SK-MEL-5 (cell line): ENCODE results near the gene CLC. TPM values are rescaled to one million over a fixed set of nuclear protein-coding genes. Genes with fewer than 3 reads are reported as not detected.
"Not testable (repeated sequence)": the region's sequence is repeated elsewhere in the genome, so short reads cannot be mapped to it uniquely, and the experiment has no call there.

Experiments
- DNase-seq: peaks from one replicate; pipeline ENCODE4 v3.0.0-alpha.2; 2016; ENCODE audit warnings: low read depth, low spot score
- in situ Hi-C: cut with HindIII; loops from 2 replicates; pipeline ENCODE4 v1.10.0; 2016; ENCODE audit warnings: low sequenced_read_pairs, high pct_unique_total_duplicates, low pct_unique_long_range_greater_than_20kb
- total RNA-seq: library from RNA; depleted of rRNA; stranded (reverse); fragments of >200 nt; shearing (Covaris generic); gene quantifications from 2 replicates; pipeline ENCODE4 v1.2.3, GENCODE V29; 2014

Gene CLC
- total RNA-seq, 1 experiment from 2014 or later = not detected

DNA sequence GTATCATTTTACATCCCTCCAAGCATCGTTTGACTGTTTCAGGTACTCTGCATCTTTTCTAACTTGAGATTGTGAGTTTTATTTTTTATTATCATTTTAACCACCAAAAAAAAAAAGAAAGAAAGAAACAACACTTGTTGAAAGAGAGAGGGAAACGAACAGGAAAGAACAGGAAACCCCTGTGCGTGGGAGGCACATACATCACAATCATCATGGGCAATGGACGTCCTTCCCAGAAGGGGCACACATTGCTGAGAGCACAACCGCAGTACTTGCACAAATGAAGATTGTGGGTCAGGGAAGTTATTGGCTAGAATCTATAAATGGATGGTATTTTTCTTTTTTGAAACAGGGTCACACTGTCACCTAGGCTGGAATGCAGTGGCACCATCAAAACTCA, 1.7 kb downstream of the CLC start:
- in situ Hi-C loops = no loop called here
- DNase-seq = no peak

DNA sequence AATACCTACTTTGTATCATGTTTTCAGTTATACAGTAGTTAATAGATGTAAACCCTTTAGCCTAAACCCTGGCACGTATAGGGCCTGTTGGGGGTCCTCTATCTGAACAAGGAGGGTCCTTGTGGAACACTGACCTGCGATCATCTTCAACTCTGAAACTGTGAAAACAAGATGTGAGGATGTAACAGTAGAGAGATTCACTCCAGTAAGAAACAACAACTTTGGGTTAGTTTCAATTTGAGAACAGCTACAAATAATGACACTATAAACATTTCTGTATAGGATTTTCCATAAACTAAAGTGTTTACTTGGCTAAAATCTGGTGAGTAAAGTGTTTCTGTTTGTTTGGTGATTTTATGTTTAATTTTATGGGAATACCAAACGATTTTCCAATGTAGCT, 2.1 kb downstream of the CLC start:
- no peak for DNase-seq
- in situ Hi-C loops = no loop called here

GRCh38 chr19:39733841-39734240, 4.0 kb downstream of the CLC start:
- in situ Hi-C loops = no loop called here
- DNase-seq = no peak

DNA sequence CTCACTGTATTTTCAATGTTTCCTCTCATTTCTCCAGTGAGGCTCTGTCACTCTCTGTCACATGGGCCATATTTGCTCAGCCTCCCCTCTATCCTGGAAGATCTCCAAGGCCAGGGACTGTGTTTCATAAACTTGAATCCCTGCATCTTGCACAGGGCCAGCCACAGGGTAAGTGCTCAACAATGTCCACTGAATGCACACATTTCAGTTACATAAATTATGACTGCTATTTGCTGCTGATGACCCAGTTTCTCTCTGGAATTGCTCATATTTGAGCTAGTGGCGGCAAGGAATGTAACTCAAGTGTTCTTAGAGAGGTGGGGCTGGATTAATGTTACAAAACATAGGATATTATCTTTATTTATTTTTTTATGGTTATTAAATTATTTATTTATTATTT, 6.1 kb downstream of the CLC start:
- DNase-seq = no peak
- in situ Hi-C loops = no loop called here

- in situ Hi-C loops = no loop called here
- no peak for DNase-seq
Observed at GRCh38 chr19:39729594-39729993, 8.2 kb downstream of the CLC start.

GRCh38 chr19:39728040-39728439, 9.8 kb downstream of the CLC start:
- DNase-seq = no peak
- in situ Hi-C loops = no loop called here

GRCh38 chr19:39727070-39727800, 10.6 kb downstream of the CLC start:
- no peak for DNase-seq
- in situ Hi-C loops = no loop called here

DNA sequence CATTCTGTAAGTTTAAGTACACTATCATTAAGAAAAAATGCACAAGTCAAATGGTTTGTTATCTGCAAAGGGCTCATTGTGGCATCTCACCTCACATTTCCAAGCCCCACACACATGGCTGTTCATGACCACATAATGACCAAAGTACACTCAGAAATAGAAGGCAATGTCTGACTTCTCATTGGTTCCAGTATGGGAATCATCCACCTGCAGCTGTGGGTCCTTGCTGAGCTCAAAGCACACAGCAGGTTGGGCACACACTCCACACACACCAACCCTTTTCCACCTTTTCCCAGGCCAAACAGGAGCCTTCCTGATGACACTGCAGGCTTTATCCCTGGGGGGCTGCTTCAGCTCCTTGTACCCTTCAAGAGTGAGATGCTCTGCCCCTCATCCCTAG, 11.8 kb downstream of the CLC start:
- in situ Hi-C loops = no loop called here
- no peak for DNase-seq

DNA sequence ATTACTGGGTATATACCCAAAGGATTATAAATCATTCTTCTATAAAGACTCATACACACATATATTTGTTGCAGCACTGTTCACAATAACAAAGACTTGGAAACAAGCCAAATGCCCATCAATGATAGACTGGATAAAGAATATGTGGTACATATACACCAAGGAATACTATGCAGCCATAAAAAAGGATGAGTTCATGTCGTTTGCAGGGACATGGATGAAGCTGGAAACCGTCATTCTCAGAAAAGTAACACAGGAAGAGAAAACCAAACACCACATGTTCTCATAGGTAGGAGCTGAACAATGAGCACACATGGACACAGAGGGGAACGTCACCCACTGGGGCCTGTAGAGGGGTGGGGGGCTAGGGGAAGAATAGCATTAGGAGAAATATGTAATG, 17.7 kb downstream of the CLC start:
- in situ Hi-C loops = not testable (repeated sequence)

GRCh38 chr19:39710333-39710890, 27.4 kb downstream of the CLC start:
- in situ Hi-C loops = no loop called here

More for the DNA sequence above, 17.7 kb downstream of the CLC start:
- DNase-seq = not testable (repeated sequence)

GRCh38 chr19:39709026-39709872, 28.6 kb downstream of the CLC start:
- no peak for DNase-seq
- in situ Hi-C loops = no loop called here

More at GRCh38 chr19:39710333-39710890, 27.4 kb downstream of the CLC start:
- DNase-seq = no peak

- in situ Hi-C loops = no loop called here
- DNase-seq = no peak
Observed at GRCh38 chr19:39708594-39708993, 29.2 kb downstream of the CLC start.

DNA sequence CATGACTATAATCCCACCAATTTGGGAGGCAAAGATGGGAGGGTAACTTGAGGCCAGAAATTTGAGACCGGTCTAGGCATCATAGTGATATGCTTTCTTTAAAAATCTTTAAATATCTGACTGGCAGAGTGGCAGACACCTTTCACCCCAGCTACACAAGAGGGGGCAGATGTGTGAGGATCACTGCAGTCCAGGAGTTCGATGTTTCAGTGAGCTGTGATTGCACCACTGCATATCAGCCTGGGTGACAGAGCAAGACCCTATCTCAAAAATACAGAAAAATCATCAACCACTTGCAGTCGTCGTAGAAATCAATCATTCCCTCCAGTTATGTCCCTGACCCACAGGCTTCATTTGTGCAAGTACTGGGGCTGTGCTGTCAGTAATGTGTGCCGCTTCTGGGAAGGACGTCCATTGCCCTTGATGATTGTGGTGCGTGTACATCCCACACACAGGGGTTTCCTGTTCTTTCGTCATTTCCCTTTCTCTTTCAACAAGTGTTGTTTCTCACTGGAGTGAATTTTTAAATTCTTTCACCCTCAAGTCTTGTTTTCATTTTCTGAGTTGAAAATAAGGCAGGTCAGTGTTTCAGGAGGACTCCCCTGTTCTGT, 32.1 kb downstream of the CLC start:
- DNase-seq = no peak
- in situ Hi-C loops = no loop called here

DNA sequence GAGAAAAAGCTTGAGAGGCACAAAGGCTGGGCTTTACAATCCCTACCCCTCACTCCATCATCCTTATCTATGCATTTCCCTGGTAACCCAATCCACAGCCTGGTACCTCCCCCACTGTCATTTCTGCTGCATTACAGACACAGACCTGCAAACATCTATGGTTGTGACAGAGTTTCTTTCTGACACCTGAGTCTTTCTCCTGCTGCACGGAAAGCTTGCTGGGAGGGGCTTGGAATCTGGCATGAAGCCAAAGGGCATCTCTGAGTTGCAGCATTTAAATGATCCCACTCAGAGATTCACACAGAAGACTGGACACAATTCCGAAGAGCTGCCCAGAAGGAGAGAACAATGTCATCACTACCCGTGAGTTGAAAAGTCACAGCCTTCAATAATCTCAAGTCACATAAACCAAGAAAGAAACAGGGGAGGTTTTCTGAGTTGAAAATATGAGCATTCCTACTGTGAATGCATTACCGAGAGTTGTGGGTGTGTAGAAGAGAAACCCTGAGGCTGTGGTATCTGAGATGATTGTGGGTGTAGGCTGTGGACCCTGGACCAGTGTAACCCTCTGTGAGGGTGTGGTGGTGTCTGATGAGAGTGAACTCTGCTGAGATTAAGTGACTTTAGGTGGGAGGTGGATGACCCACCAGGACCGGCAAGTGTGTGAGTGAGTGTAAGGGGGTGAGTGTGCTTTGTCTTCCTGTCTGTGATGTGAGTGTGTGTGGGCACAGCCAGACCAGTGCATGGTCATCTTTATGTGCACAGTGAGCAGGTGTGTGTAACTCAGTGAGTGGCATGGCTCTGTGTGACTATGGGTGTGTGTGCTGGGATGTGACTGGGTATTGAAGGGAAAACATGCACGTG, 33.4 kb downstream of the CLC start, which contains the start of gene LGALS14:
Gene LGALS14 (plus strand): TSS at position 301 of the 864 bp plus-strand sequence. CDS start 48 bp downstream, at position 349.
- in situ Hi-C loops = no loop called here

GRCh38 chr19:39701291-39701690, 36.5 kb downstream of the CLC start:
- in situ Hi-C loops = no loop called here
- no peak for DNase-seq

More for the DNA sequence above, 33.4 kb downstream of the CLC start, which contains the start of gene LGALS14:
- no peak for DNase-seq

DNA sequence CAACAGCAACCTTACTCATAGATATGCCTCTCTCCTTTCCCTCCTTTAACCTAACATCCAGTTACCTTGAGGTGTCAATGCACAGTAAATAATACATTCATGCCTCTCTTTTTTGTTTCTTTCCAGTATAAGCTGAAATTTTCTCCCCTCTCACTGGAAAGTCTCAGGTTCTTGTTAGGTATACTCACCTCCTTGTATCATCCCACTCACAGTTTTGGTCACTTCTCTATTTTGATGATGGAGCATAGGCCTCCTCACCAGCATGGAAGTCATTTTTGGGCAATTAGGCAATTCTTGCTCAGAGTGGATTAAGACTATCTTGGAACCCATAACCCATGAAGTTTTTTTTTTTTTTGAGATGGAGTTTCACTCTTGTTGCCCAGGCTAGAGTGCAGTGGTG, 39.3 kb downstream of the CLC start:
- no peak for DNase-seq
- in situ Hi-C loops = no loop called here

DNA sequence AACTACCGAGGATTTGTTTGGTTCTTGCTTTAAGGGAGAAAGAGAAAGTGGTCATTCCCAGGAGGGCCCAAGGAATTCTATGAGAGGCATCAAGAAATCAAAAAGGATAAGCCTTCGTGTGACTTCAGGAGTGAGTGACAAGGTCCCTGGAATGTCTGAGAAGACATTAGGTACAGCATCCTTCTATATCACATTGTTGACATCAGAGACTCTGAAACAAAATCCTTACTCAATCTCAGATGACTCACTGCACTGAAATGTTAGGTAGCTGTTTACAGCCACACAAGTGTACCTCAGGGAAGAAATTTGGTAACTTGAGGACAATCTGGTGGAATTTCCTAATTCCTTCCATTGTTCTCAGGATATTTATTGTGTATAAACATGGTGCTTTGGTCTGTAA, 41.4 kb downstream of the CLC start:
- no peak for DNase-seq
- in situ Hi-C loops = no loop called here
